Vagina (tissue), 2 donors: ENCODE data around the gene DIAPH3.

ENCODE experiments used
- CTCF ChIP-seq, 3 experiments: fragments of 450-650 bp in 2 of 3; fragments of 200-600 bp in 1 of 3; sonication (generic) in 1 of 3; IDR thresholded peaks; one replicate each; pipeline ENCODE4 v1.5.1; 2017 to 2019; ENCODE audit warnings: antibody characterized with exemption in 3 of 3, mild to moderate bottlenecking in 2 of 3, moderate library complexity in 2 of 3
- POLR2A ChIP-seq, 2 donors: fragments of 450-650 bp; IDR thresholded peaks; one replicate each; pipeline ENCODE4 v1.6.1; 2017; ENCODE audit warnings: antibody characterized with exemption in 2 of 2, mild to moderate bottlenecking in 2 of 2, moderate library complexity in 2 of 2
- POLR2AphosphoS5 ChIP-seq, 2 donors: sonication (generic); formaldehyde crosslinking; IDR thresholded peaks; one replicate each; pipeline ENCODE4 v1.9.0; 2017; ENCODE audit warnings: antibody characterized with exemption in 2 of 2, mild to moderate bottlenecking in 2 of 2, low read depth in 1 of 2; ENCODE audit not compliant: insufficient read depth in 1 of 2

GRCh38 chr13:59954601-59955000 is 209.1 kb downstream of the DIAPH3 start:
- no peak for TF ChIP-seq CTCF (IDR thresholded peaks at IDR 0.05)
- no peak for TF ChIP-seq POLR2A (IDR thresholded peaks at IDR 0.05)
- no peak for TF ChIP-seq POLR2AphosphoS5 (IDR thresholded peaks at IDR 0.05; ENCODE audit: insufficient read depth in 1 of 2, low read depth in 1 of 2)
